Anterior cingulate cortex (tissue), 58 donors: ENCODE measurements around the gene DNLZ.
A peak's percentile ranks its signal among the peaks of the same experiment; 100 is the strongest.
"Not testable (repeated sequence)": the region's sequence is repeated elsewhere in the genome, so short reads cannot be mapped to it uniquely, and the experiment has no call there.

ENCODE experiments used
- DNase-seq, 58 donors: peaks; one replicate each; lab custom pipeline; 2025; lab: John Stamatoyannopoulos, UW

The DNLZ gene

DNA sequence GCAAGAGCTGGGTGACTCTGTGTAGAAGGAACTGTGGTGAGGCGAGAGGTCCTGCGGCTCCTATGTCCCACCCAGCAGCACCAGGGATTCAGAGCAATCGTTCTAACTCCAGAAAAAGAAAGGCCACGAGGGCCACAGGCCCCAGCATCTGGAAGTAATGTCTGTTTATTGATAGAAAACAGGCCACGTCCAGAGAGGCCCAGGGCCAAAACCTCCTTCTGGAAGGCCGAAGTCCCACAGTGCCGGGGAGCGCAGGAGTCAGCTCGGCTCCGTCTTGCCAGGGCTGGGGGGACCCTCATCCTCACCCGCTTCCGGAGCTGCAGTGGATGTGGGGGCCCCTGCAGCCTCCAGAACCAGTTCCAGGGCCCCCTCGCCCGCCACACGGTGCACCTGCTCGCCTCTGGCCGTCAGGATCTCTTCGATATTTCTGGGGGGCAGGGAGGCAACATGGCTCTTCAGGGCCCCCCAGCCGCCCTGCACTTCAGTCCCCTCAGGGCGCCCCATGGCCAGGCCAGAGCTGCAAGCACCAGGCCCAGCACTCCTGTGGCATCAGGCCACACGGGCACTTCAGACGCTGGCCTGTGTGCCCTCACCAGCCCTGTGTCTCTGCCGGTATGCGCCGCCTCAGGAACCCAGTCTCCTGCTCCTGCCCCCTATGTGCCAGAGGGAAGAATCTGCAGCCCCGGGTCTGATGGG lies 1.6 kb downstream of the DNLZ start:
- no peak for DNase-seq

DNA sequence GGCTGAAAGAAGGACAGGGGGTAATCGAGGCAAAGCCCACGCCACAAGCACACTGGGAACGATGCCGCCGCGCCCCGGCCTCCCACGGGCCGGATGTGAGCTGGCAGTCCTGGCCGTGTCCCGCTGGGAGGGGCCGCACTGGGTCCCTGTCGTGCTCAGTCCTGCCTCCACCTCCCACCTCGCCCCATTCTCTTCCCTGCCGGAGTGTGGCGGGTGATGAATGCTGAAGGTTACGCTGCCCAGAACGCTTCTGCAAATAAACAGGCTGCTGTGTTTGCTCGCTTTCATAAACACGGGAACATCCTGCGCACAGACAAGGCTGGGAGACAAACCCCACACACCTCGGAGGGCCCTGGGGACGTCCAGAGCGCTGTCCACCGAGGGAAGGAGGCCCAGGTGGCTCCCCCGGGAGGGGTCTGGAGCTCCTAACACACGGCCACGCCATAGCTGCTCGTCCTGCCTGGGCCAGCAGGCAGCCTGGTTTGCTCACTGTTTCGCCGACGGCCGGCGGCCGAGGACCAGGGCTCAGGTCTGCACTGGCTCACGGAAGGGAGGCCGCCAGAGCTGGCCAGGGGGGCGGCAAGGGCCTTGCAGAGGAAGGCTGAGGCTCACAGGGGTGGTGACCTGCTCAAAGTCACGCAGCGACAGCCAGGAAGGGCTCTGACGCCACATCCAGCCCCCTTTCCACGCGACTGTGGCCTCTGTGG lies 2.3 kb downstream of the DNLZ start:
- peak in 1 of 58 donors; percentile 23 for DNase-seq

DNA sequence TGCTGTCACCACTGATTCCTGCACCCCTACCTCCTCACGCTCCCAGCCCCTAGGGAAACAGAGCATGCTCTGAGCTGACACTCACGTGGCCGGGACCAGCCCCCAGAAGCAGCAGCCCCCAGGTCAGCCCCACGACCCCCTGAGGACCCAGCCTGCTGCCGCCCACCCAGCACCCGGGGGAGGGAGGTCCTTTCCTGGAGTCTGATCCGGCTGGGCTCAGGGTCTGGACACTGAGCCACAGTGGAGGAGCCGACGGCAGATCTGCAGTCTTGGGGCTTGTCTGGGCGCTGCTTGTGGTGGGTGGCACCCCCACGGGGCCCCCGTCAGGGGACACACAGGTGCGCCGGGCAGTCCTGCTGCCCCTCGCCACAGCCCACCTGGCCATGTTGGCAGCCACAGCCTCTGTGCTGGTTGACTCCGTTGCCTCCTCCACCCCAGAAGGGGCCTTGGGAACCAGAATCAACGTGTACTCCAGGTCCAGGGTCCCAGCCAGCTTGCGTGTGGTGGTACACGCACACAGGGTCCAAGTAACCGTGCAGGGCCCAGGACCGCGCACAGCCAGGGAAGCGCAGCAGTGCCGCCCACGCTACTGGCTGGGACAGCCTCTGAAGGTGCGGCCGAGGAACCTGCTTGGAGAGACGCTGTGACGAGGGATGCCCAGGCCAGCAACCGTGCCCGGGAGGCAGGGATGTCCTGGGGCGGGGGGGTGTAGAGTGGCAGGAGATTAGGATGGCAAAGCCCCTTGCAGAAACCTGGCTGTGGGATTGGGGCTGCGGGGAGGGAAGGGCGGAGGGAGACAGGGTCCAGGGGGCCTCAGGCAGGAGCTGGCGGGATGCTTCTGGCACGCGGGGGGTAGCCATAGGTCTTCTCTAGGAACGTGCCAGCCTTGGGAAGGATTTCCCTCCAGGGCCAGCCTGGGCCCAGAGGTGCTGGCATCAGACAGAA lies 3.5 kb downstream of the DNLZ start:
- no peak for DNase-seq

DNA sequence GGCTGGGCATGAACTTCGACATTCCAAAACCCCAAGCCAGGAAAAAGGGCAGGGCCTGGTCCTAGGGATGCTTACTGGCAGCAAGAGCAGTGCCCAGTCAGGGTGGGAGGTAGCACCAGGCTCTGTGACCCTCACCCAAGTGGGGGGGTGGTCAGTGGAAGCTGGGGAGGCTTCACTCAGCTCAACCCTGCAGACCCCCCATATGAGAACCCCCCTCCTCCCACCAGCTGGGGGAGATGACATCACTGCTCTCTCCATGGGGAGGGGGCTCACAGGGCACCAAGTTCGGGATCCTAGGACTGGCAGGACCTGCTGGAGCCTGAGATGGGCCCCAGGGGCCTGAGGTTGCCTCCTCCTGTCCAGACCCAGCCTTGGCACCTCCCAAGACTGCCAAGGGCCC lies 4.7 kb downstream of the DNLZ start:
- no peak for DNase-seq

DNA sequence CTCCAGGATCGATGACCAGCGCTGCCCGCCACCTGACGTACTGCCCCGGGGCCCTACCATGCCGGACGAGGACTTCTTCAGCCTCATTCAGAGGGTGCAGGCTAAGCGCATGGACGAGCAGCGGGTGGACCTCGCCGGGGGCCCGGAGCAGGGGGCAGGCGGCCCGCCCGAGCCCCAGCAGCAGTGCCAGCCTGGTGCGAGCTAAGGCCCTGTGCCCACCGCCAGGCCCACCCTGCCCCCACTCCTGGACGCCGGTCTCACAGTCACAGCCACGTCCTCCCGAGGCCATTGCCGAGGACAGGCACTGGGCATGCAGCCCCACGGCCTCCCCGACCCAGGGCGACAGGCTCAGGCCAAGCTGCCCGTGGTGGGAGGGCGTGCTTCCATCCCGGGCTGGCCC lies 5.5 kb downstream of the DNLZ start:
- DNase-seq = no peak

DNA sequence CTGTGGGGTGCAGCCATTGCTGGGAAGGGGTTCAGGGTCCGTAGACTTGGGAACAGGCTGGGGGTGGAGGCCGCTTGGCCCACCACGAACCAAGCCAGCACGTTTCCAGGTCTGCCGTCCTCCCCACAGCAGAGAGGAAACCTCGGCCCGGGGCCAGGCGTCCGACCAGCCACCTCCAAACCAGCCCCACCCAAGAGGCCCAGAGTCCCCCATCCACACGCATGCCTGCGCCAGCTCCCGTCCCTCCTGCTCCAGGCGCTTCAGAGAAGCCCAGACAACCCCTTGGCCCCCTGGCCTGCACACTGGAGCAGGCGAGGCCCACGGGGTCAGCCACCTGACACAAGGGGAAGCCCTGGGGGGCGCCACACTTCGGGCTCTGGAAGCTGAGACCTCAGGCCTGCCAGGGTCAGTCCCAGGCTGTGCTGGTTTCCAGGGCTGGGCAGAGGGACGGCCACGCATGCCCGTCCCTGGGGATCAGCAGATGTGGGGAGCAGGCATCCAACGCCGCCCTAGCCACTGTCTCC lies 6.3 kb downstream of the DNLZ start:
- no peak for DNase-seq

DNA sequence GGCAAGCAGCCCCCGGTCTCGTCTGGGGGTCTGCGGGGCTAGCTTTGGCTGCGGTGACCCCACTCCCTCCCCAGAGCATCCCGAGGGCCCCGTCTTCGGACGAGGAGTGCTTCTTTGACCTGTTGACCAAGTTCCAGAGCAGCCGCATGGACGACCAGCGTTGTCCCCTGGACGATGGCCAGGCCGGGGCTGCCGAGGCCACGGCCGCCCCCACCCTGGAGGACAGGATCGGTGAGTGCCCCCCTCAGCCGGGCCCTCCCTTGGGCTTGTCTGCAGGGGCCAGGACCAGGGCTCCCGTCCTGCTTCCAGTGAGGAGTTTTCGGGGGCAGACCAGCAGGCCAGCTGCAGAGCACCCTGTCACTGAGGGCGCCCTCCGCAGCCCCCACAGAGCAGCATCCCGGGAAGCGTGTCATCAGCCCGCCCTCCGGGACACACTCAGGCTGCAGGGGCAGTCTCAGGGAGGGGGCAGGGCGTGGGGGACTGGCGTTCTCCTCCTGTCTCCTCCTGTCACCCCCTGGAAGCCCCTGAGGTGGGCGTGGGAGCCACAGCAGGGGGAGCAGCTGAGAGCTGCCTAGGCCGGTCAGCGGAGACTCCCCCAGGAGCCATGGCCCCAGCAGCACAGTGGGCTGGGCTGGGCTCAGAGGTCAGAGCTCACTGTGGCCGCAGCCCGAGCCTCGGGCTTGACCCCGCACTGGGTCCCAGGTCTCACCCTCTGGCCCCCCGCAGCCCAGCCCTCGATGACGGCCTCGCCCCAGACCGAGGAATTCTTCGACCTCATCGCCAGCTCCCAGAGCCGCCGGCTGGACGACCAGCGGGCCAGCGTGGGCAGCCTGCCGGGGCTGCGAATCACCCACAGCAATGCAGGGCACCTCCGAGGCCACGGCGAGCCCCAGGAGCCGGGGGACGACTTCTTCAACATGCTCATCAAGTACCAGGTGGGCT lies 7.7 kb downstream of the DNLZ start:
- DNase-seq = no peak

DNA sequence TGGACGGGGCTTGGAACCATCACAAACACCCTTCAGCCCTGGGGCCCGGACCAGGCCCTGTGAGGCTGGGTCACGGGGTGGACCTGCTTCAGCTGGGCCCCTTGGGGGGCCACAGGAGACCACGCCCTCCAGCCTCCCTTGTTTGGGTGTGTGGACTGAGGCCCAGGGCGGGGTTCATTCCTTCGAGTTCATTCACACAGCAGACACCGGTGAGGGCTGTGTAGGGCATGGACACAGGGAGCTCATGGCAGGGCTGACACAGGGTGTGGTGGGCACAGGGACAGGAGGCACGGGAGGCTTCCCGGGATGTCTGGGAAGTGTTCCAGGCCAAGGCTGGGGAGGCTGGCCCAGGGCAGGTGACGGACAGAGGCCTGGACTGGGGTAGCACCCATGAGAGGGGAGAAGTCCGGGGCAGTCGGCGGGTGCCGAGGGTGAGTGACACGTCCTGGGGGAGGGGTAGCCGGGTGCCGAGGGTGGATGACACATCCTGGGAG lies 8.9 kb downstream of the DNLZ start:
- no peak for DNase-seq

DNA sequence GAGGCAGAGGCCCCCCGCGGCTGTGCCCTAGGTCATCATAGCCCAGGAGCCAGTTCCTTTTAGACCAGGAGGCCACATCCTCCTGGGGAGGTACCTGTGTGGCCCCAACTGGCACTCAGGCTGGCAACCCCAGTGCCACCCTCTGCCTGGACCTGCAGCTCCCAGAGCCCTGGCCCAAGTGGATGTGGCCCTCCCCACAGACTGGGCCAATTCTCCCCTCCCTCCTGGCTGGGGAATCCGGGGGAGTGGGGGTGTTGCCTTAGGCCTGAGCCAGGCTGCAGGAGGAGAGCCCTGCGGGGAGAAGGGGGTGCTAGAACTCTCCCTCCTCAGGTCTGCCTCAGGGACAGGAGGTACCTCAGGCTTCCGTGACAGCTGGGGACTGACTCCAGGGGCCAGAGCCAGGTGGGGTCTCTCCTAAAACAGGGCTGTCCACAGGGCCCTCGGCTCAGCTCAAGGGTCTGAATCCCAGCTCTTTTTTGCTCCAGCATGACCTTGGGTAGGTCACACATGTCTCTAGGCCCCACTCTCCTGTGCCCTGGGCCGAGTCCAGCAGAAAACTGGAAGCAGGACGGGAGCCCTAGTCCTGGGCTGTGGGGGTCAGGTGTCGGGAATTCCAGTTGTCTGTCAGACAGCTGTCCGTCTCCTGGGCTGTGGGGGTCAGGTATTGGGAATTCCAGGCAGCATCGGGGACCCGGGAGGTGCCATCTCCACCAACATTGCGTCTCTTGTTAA lies 9.6 kb downstream of the DNLZ start:
- DNase-seq = no peak

DNA sequence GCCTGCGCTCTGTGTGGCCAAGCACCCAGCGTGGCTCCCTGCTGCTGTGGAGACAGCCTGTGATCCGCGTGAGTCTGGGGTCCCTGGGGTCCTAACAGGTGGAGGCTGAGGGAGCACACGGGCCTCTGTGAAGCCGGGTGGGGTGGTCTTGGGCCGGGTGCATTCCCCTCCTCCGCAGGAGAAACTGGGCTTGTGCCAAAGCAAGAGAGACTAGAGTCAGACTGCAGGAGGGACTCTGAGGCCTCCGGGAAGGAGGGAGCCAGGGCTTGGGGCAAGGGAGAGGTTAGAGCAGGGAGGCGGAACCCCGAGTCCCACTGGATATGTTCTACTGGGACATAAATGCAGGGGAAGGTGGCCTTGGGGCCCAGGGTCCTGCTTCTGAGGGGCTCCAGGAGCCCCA lies 10.5 kb downstream of the DNLZ start:
- no peak for DNase-seq

DNA sequence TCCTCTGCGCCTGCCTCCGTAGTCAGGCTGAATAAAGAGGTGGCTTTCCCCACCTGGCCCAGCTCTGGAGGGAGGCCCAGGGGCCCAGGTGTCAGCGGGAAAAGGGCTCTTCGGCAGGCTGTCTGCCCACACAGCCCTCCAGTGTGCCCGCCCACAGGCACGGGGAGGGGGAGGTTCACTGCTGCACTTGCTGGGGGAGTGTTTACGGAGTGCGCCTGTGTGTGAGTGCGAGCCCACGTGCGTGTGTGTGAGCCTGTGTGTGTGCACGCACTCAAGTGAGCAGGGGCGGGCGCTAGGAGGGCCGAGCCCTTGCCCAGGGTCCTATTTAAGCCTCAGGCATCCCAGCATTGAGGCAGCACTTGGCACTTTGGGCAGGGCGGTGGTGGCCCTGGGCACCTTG lies 10.9 kb downstream of the DNLZ start:
- peak in 1 of 58 donors; percentile 12 for DNase-seq

DNA sequence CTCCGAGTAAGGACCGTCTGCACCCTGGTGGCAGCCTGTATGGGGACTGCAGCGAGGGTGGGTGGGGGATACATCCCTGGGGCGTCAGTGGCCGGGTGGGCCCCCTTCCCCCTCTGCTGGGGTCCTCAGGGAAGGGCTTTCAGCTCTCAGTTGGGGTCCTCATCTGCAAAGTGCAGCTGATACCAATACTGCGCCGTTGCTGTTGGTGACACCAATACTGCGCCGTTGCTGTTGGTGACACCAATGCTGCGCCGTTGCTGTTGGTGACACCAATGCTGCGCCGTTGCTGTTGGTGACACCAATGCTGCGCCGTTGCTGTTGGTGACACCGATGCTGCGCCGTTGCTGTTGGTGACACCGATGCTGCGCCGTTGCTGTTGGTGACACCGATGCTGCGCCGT lies 11.7 kb downstream of the DNLZ start:
- DNase-seq = not testable (repeated sequence)

DNA sequence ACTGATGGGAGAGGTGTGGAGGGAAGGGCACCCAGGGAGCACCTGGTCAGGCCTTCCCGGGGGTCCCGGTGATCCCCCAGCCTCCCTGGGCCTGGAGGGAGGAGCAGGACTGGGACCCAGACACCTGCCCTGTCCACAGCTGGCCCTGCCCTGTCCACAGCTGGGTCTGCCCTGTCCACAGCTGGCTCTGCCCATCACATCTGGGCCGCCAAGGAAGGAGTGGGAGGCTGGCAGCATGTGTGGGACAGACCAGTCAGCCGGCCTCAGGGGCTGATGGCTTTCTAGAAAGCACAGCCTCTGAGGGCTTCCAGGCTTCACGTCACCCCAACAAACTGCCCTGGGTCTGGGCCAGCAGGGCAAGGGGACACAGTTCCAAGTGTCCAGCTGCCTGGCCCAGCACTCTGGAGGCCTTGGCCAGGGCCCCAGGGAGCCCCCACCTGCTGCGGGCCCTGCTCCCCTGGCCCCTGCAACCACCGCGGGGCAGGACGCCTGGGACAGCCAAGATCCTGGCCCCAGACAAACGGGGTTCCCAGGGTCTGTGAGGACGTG lies 12.2 kb downstream of the DNLZ start:
- peak in 5 of 58 donors; percentile 11 to 34 (median 21) for DNase-seq

DNA sequence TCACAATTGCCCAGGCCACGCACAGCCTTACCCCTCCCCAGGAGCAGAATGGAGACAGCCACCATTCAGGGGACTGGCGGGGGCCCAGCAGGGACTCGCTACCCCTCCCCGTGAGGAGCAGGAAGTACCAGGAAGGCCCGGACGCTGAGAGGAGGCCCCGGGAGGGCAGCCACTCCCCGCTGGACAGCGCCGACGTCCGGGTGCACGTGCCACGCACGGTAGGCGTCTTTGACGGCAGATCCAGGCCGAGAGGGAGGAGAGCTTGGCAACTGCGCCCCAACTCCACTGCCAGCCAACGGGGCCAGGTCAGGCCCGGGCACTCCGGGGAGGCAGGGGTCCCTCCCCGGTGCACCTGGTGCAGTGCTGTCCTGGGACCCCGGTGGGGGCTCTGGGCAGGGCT lies 14.0 kb downstream of the DNLZ start:
- DNase-seq = no peak

DNA sequence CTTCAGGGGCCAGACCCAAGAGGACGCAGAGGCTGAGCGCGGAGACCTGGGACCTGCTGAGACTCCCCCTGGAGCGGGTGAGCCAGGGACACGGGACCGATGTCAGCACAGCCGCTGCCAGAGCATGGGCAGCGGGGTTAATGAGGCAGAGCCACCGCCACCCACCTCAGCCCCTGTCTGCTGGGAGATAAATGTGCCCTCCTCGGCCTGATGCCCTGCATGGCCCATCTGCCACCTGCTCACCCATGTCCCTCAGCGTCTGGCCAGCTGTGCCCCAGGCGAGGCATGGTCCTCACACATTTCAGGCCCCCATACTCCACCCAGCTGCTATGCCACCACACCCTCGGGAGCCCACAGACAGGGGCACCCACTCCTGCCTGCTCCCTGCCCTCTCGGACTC lies 14.9 kb downstream of the DNLZ start:
- no peak for DNase-seq

DNA sequence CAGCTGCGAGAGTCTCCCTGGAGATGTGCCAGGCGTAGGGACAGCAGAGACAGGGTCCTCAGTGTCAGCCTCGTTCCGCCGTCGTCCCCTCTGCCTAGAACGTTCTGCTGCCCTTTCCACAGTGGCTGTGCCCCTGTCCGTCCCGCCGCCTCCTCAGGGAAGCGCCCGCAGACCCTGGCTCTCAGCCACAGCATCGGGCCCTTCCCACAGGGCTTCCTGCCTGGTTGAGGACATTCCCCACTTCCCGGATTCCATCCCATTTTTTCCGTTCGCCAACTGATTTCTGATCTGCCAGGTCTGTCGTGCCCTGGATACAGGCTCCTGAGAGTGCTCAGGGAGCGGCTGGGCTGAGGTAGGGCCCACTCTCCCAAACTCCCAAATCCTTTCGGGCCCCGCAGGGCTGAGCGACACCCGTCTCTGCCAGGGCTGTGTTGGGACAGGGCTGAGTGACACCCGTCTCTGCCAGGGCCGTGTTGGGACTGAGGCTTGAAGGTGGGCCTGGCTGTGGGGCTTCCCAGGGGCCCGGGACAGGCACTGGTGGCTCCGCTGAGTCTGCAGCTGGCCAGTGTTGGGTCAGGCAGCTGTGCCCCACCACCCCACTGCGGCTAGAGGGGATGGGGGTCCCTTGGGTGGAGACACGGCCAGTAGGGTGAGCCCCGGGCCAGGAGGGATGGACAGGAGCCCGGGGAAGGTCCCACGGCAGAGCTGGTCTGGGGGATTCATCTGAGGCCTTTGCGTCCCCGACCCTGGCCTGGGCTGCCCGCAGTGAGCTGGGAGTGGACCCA lies 15.9 kb downstream of the DNLZ start:
- peak in 1 of 58 donors; percentile 24 for DNase-seq

DNA sequence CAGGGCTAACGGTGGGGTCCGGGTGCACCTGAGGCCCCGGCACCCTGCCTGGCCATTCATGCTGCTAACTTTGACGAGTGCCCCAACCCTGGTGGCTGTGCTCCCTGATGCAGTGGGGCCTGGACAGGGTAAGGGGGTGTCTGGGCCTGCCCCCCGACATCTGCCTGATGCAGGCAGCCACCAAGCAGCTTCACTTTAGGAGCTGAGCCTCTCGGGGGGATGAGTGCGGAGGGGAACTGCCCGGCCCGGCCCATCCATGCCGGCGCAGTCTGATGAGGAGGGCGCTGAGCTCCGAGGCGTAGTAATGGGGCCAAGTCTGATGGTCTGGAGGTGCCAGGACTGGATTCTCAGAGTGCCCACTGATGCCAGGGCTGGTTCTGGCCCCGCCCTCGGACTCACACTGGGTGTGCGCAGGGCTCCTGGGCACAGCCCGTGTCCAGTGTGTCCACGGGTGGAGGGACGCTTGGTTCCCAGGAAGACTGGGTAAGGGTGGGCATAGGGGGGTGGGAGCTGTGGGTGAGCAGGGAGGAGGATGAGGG lies 16.5 kb downstream of the DNLZ start:
- peak in 1 of 58 donors; percentile 6 for DNase-seq

DNA sequence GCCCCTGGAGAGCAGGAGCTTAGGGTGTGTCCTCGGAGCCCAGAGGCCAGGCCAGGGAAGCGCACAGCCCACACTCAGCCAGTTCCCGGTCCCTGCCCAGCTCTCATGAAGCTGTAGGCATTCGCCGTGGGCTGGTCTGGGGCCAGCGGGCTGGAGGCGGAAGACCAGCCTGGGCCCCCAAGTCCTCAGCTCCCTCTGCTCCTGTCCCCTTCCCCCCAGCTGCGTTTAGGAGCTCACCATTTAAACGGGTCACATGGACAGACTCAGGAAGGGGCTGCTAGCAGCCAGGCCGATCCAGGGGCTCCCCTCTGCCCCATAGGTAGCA lies 17.4 kb downstream of the DNLZ start:
- DNase-seq = no peak
